WTC11 (cell line): Measurements from ENCODE around the gene DLGAP3. TPM values are rescaled to one million over a fixed set of nuclear protein-coding genes. Genes with fewer than 3 reads are reported as not detected.
"Not testable (repeated sequence)": the region's sequence is repeated elsewhere in the genome, so short reads cannot be mapped to it uniquely, and the experiment has no call there.

Experiments used
- ATAC-seq: fragments of 200-7000 bp; cut with Tn5 transposase; 2 replicates; pipeline ENCODE4 v1.10.0; 2021; ENCODE audit warnings: mild to moderate bottlenecking, moderate library complexity
- CTCF ChIA-PET: fragments of 300-600 bp; sonication (Branson Sonifier 250); formaldehyde crosslinking; loops from one replicate; lab custom pipeline; 2021; ENCODE audit warnings: antibody characterized with exemption; lab: Charles Lee
- POLR2A ChIA-PET: fragments of 350-600 bp; sonication (Branson Sonifier 250); formaldehyde crosslinking; loops from one replicate; lab custom pipeline; 2021; ENCODE audit warnings: antibody characterized with exemption; lab: Charles Lee
- DNase-seq: peaks from one replicate; pipeline ENCODE4 v3.0.0; 2021; ENCODE audit warnings: low spot score
- H3K27ac Mint-ChIP-seq: 2 replicates; pipeline ENCODE4 v1.8.0; 2021; ENCODE audit warnings: mixed read lengths
- H3K27me3 Mint-ChIP-seq: 2 replicates; pipeline ENCODE4 v1.8.0; 2021; ENCODE audit warnings: low read depth, mild to moderate bottlenecking, moderate library complexity, mixed read lengths
- H3K36me3 Mint-ChIP-seq: 2 replicates; pipeline ENCODE4 v1.8.0; 2021; ENCODE audit warnings: mixed read lengths
- H3K4me1 Mint-ChIP-seq: 2 replicates; pipeline ENCODE4 v1.8.0; 2022; ENCODE audit warnings: mixed read lengths
- H3K4me3 Mint-ChIP-seq: 2 replicates; pipeline ENCODE4 v1.8.0; 2021; ENCODE audit warnings: mild to moderate bottlenecking, moderate library complexity, mixed read lengths
- H3K9me3 Mint-ChIP-seq: 2 replicates; pipeline ENCODE4 v1.8.0; 2021; ENCODE audit warnings: mixed read lengths
- ARID4B ChIP-seq: sonication (generic); formaldehyde crosslinking; IDR thresholded peaks from 2 replicates; pipeline ENCODE4 v1.8.0; 2023; ENCODE audit warnings: missing genetic modification reagents, mild to moderate bottlenecking, borderline replicate concordance
- E2F1 ChIP-seq: sonication (generic); formaldehyde crosslinking; IDR thresholded peaks from 2 replicates; pipeline ENCODE4 v1.8.0; 2022; ENCODE audit warnings: mild to moderate bottlenecking, missing genetic modification reagents
- ERG ChIP-seq: fragments of 250-450 bp; sonication (Bioruptor Pico); IDR thresholded peaks from 2 replicates; pipeline ENCODE4 v1.8.0; 2021; ENCODE audit warnings: mild to moderate bottlenecking
- ESRRA ChIP-seq: sonication (generic); formaldehyde crosslinking; IDR thresholded peaks from 2 replicates; pipeline ENCODE4 v1.8.1; 2022; ENCODE audit warnings: mild to moderate bottlenecking, missing genetic modification reagents, borderline replicate concordance
- GRHL2 ChIP-seq: fragments of 250-450 bp; sonication (Bioruptor Pico); IDR thresholded peaks from 2 replicates; pipeline ENCODE4 v1.8.0; 2022; ENCODE audit warnings: mild to moderate bottlenecking, moderate library complexity; ENCODE audit not compliant: insufficient replicate concordance, severe bottlenecking
- KAT7 ChIP-seq: sonication (generic); formaldehyde crosslinking; IDR thresholded peaks from 2 replicates; pipeline ENCODE4 v1.8.1; 2023; ENCODE audit warnings: missing genetic modification reagents, mild to moderate bottlenecking, borderline replicate concordance
- MAX ChIP-seq: sonication (generic); formaldehyde crosslinking; IDR thresholded peaks from 2 replicates; pipeline ENCODE4 v1.8.0; 2022; ENCODE audit warnings: mild to moderate bottlenecking, missing genetic modification reagents
- NFATC4 ChIP-seq: fragments of 250-450 bp; sonication (Bioruptor Pico); IDR thresholded peaks from 2 replicates; pipeline ENCODE4 v1.9.0; 2021; ENCODE audit warnings: mild to moderate bottlenecking
- NR3C1 ChIP-seq: sonication (generic); formaldehyde crosslinking; conservative IDR thresholded peaks from 2 replicates; pipeline ENCODE4 v1.8.1; 2023; ENCODE audit warnings: low read depth, mild to moderate bottlenecking, missing genetic modification reagents
- ZBTB43 ChIP-seq: sonication (generic); formaldehyde crosslinking; IDR thresholded peaks from 2 replicates; pipeline ENCODE4 v1.8.1; 2023; ENCODE audit warnings: mild to moderate bottlenecking, missing genetic modification reagents
- ZNF512 ChIP-seq: sonication (generic); formaldehyde crosslinking; IDR thresholded peaks from 2 replicates; pipeline ENCODE4 v1.8.1; 2022; ENCODE audit warnings: missing genetic modification reagents, borderline replicate concordance
- ZNF532 ChIP-seq: fragments of 250-450 bp; sonication (Bioruptor Pico); IDR thresholded peaks from 2 replicates; pipeline ENCODE4 v1.9.0; 2021; ENCODE audit warnings: mild to moderate bottlenecking, borderline replicate concordance
- total RNA-seq: library from RNA; stranded (reverse); gene quantifications from 3 replicates; pipeline ENCODE4 v1.2.3, GENCODE V29; 2021

The DLGAP3 gene
- total RNA-seq, 1 experiment from 2014 or later: 11.3 TPM

- no peak overlapping the region for H3K4me3 Mint-ChIP-seq
- no peak for ATAC-seq
- peaks cover 3% of the 10 kb centered on the region; the same call in 1 of the 2 replicates for H3K27me3 Mint-ChIP-seq
- no peak overlapping the region for H3K27ac Mint-ChIP-seq
- H3K36me3 Mint-ChIP-seq: peaks cover 5% of the 10 kb centered on the region
- DNase-seq: no peak
- TF ChIP-seq ZBTB43 (CRISPR knock-in tag) (no peak), ZNF532 (CRISPR knock-in tag) (no peak), ERG (no peak), ESRRA (CRISPR knock-in tag) (no peak), NR3C1 (CRISPR knock-in tag) (no peak), KAT7 (CRISPR knock-in tag) (no peak), E2F1 (CRISPR knock-in tag) (no peak), GRHL2 (CRISPR knock-in tag) (no peak), NFATC4 (CRISPR knock-in tag) (no peak)
- ChIA-PET POLR2A (no interaction called here), CTCF (no interaction called here)
- H3K4me1 Mint-ChIP-seq: no peaks in the 10 kb centered on the region
- H3K9me3 Mint-ChIP-seq: peaks cover 28% of the 10 kb centered on the region
Observed at GRCh38 chr1:34950428-34950827, 21.0 kb upstream of the DLGAP3 start.

- H3K4me1 Mint-ChIP-seq, H3K27ac Mint-ChIP-seq, ATAC-seq, H3K4me3 Mint-ChIP-seq, H3K27me3 Mint-ChIP-seq, H3K36me3 Mint-ChIP-seq, CTCF ChIA-PET, POLR2A ChIA-PET, DNase-seq: not testable (repeated sequence)
- peaks cover 28% of the 10 kb centered on the region for H3K9me3 Mint-ChIP-seq
Observed at GRCh38 chr1:34948739-34949138, 19.3 kb upstream of the DLGAP3 start.

- H3K4me3 Mint-ChIP-seq, H3K36me3 Mint-ChIP-seq, POLR2A ChIA-PET, DNase-seq, H3K27me3 Mint-ChIP-seq, H3K27ac Mint-ChIP-seq, H3K4me1 Mint-ChIP-seq, ATAC-seq, CTCF ChIA-PET: not testable (repeated sequence)
- H3K9me3 Mint-ChIP-seq: peaks cover 25% of the 10 kb centered on the region
Observed at GRCh38 chr1:34947641-34948314, 18.3 kb upstream of the DLGAP3 start.

- ATAC-seq (no peak), DNase-seq (no peak)
- Mint-ChIP-seq H3K4me3 (no peak overlapping the region), H3K4me1 (no peaks in the 10 kb centered on the region), H3K27ac (no peak overlapping the region), H3K9me3 (peaks cover 25% of the 10 kb centered on the region), H3K27me3 (peaks cover 3% of the 10 kb centered on the region; the same call in 1 of the 2 replicates), H3K36me3 (peaks cover 5% of the 10 kb centered on the region)
- ChIA-PET POLR2A (no interaction called here), CTCF (no interaction called here)
- TF ChIP-seq ZNF512 (CRISPR knock-in tag): no peak
- no peak for TF ChIP-seq MAX
- no peak for TF ChIP-seq ARID4B
Observed at GRCh38 chr1:34946211-34946610, 16.8 kb upstream of the DLGAP3 start.
